Ovary (tissue), 9 donors: ENCODE measurements around the gene SLC25A11. TPM values are rescaled to one million over a fixed set of nuclear protein-coding genes. Genes with fewer than 3 reads are reported as not detected.

Experiments used
- DNase-seq, 5 donors: peaks; one replicate each; pipeline ENCODE4 v3.0.0-alpha.2; 2019 to 2020
- H3K27ac ChIP-seq, 2 donors: fragments of 200-600 bp; one replicate each; pipeline versions ENCODE4 v1.5.1 to v1.8.0; 2019 to 2022
- H3K27me3 ChIP-seq: fragments of 200-600 bp; one replicate; pipeline ENCODE4 v1.8.0; 2022
- H3K36me3 ChIP-seq: fragments of 200-600 bp; sonication (generic); one replicate; pipeline ENCODE4 v1.5.1; 2019
- H3K4me1 ChIP-seq: one replicate; pipeline ENCODE4 v1.8.1; 2013; ENCODE audit warnings: mild to moderate bottlenecking, moderate library complexity; ENCODE audit not compliant: insufficient read depth
- H3K4me3 ChIP-seq: fragments of 200-600 bp; sonication (generic); one replicate; pipeline ENCODE4 v1.5.1; 2017
- H3K9me3 ChIP-seq, 2 donors: fragments of 200-600 bp in 1 of 2; sonication (generic) in 1 of 2; one replicate each; pipeline versions ENCODE4 v1.5.1 to v1.8.1; 2013 to 2019; ENCODE audit warnings: mild to moderate bottlenecking in 1 of 2, moderate library complexity in 1 of 2
- CTCF ChIP-seq, 3 donors: fragments of 450-650 bp in 2 of 3; fragments of 200-600 bp in 1 of 3; IDR thresholded peaks; one replicate each; pipeline versions ENCODE4 v1.5.1 to v1.8.0; 2016 to 2022; ENCODE audit warnings: antibody characterized with exemption in 3 of 3, mild to moderate bottlenecking in 1 of 3
- EP300 ChIP-seq: sonication (generic); formaldehyde crosslinking; IDR thresholded peaks from one replicate; pipeline ENCODE4 v1.6.1; 2017; ENCODE audit warnings: antibody characterized with exemption
- POLR2A ChIP-seq: fragments of 450-650 bp; IDR thresholded peaks from one replicate; pipeline ENCODE4 v1.6.1; 2017; ENCODE audit warnings: antibody characterized with exemption, mild to moderate bottlenecking, moderate library complexity
- WGBS, 3 donors: extraction: QIAGEN DNeasy Blood & Tissue Kit in 1 of 3; methylation state at CpG; one replicate each; pipeline versions ENCODE4 v1.1.5 to v1.1.7; 2013 to 2017; 5-methylcytosine and 5-hydroxymethylcytosine counted together
- intact Hi-C, 4 donors: fragments of 100-400 bp; cut with DNase I; formaldehyde crosslinking; loops; one replicate each; pipeline versions ENCODE4 v1.11.0 to v1.15.1; 2022 to 2023
- polyA plus RNA-seq, 2 donors: library from polyadenylated mRNA; stranded (reverse); fragments of 200-250 nt in 1 of 2; fragments of 350-450 nt in 1 of 2; fragmentation: Illumina TruSeq in 1 of 2; extraction: RNeasy Lipid Tissue Mini Kit (QIAGEN cat#74804) in 1 of 2; gene quantifications; one replicate each; pipeline ENCODE4 v1.2.3, GENCODE V29; 2013 to 2014
- total RNA-seq, 7 donors: library from RNA; depleted of rRNA in 2 of 7; stranded (reverse); fragments of >200 nt in 2 of 7; fragmentation: NEBNext Ultra II Directional in 3 of 7; extraction: Animal tissue kit (Norgen Biotek cat#: 25700) in 3 of 7; gene quantifications; one replicate each; pipeline versions ENCODE4 v1.1.0 to v1.2.4, GENCODE V29; 2016 to 2023
- donor health status: DM: no; HTN: no; CAD: no; lungs with moderate emphysema.
- donor health status: DM: no; HTN: no; CAD: no.
- donor health status: Bipolar disorder and iron deficiency.
- donor health status: DM: yes; HTN: yes; CAD: no.
- donor health status: DM: no; HTN: no; CAD: no.
- donor health status: DM: yes; HTN: yes; CAD: no.

Gene SLC25A11
- total and polyA plus RNA-seq, 9 donors = 12.7 to 55.4 (median 42.3) TPM

DNA sequence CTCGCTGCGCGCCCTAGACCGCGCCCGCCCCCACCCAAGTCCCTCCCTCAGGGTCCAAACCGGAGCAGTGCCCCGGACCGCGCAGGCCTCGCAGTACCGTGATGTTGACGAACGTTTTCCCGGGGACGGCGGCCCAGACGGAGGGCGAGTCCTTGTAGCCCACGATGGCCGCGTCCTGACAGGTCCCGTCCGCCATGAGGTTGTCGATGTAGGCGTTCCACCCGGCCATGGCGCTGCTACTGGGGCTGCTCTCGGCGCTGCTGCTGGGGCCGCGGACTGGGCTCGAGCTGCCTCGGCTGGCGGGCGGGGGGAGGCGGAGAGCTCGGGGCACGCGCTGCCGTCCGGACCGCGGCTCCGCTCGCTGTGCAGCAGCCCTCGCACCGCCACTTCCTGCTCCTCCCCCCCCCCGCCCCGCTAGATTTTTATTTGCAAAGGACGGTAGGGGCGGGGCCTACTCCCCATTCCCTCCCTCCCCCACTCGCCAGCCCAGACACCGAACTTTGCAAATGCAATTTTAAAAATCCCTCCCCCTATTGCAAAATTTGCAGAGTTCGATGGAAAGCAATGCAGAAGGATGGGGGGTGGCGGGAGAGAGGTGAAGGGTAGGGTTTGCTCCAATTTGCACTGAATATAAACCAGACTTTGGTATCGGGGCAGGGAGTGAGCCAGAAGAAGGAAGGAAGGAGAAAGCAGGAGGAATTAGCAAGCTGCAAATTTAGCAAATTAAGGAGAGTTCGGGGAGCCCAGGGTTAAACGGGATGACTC lies 8.5 kb upstream of the SLC25A11 start, which contains the start of gene PFN1:
PFN1 (minus strand) TSS at position 365 of the 765 bp plus-strand sequence; CDS start at position 229, 136 bp downstream.
- 0 to 1% (median 0%) methylated on average over 31 to 59 of the region's 59 CpGs for WGBS, 3 donors
- intact Hi-C loops = no loop called here
- Histone ChIP-seq H3K4me1 (peaks cover 2% of the 10 kb centered on the region), H3K27me3 (no peaks in the 10 kb centered on the region), H3K36me3 (no peaks in the 10 kb centered on the region), H3K27ac (peak within 1 kb of the TSS; percentile 82 to 96), H3K9me3 (no peaks in the 10 kb centered on the region), H3K4me3 (peak within 1 kb of the TSS; percentile 100)
- peak; percentile 87 to 94 (median 89) for DNase-seq
- TF ChIP-seq EP300 (no peak), CTCF (IDR thresholded peaks at IDR 0.05) (peak in 1 of 3 donors; percentile 9), POLR2A (peak; percentile 61)

GRCh38 chr17:4947411-4948165 lies 7.7 kb upstream of the SLC25A11 start:
- WGBS, 3 donors = 0 to 1% (median 0%) methylated on average over 55 to 56 of the region's 56 CpGs
- H3K9me3 ChIP-seq = no peaks in the 10 kb centered on the region
- no peaks in the 10 kb centered on the region for H3K27me3 ChIP-seq
- intact Hi-C loops = no loop called here
- DNase-seq = peak; percentile 59 to 78 (median 69)
- no peaks in the 10 kb centered on the region for H3K36me3 ChIP-seq
- H3K27ac ChIP-seq = peak overlapping the region; percentile 78 to 88
- peak overlapping the region; percentile 100 for H3K4me3 ChIP-seq
- H3K4me1 ChIP-seq = peaks cover 2% of the 10 kb centered on the region
- TF ChIP-seq CTCF (IDR thresholded peaks at IDR 0.05) (no peak), EP300 (no peak), POLR2A (no peak)

GRCh38 chr17:4947010-4947410 lies 7.2 kb upstream of the SLC25A11 start:
- H3K4me1 ChIP-seq = peaks cover 2% of the 10 kb centered on the region
- intact Hi-C loops = no loop called here
- no peak for TF ChIP-seq CTCF (IDR thresholded peaks at IDR 0.05)
- no peak for TF ChIP-seq EP300
- TF ChIP-seq POLR2A = no peak
- WGBS, 3 donors = 0 to 1% (median 1%) methylated on average over 7 of the region's 7 CpGs
- H3K27ac ChIP-seq = peak overlapping the region in 1 of 2 donors; percentile 88
- H3K27me3 ChIP-seq = no peaks in the 10 kb centered on the region
- no peaks in the 10 kb centered on the region for H3K9me3 ChIP-seq
- H3K36me3 ChIP-seq = no peaks in the 10 kb centered on the region
- peak overlapping the region; percentile 100 for H3K4me3 ChIP-seq
- DNase-seq = no peak

- H3K4me3 ChIP-seq = peak overlapping the region; percentile 100
- intact Hi-C loops = no loop called here
- no peaks in the 10 kb centered on the region for H3K36me3 ChIP-seq
- no peak for DNase-seq
- H3K27ac ChIP-seq = peak overlapping the region in 1 of 2 donors; percentile 88
- TF ChIP-seq POLR2A (no peak), CTCF (IDR thresholded peaks at IDR 0.05) (no peak), EP300 (no peak)
- H3K9me3 ChIP-seq = no peaks in the 10 kb centered on the region
- H3K27me3 ChIP-seq = no peaks in the 10 kb centered on the region
- peaks cover 2% of the 10 kb centered on the region for H3K4me1 ChIP-seq
- WGBS, 3 donors = 25 to 36% (median 31%) methylated on average over 16 of the region's 16 CpGs
These were observed 6.6 kb upstream of the SLC25A11 start for GRCh38 chr17:4946312-4946976.
